GM19397 (cell line): ENCODE data around the gene EPAS1.

Source experiments
- ATAC-seq: cut with Tn5 transposase; IDR thresholded peaks from one replicate; pipeline ENCODE4 v1.9.1; 2021; ENCODE audit warnings: mild to moderate bottlenecking, moderate library complexity; ENCODE audit not compliant: unreplicated experiment

The EPAS1 gene

GRCh38 chr2:46296840-46297545 lies at the start of gene EPAS1:
Gene EPAS1, plus strand, starts transcription at chr2:46297407. Its CDS starts 505 bp downstream, at chr2:46297912.
- peak; percentile 90 for ATAC-seq

- ATAC-seq: no peak
Measured at GRCh38 chr2:46248171-46248570, 49.0 kb upstream of the EPAS1 start.

- ATAC-seq: no peak
Measured at GRCh38 chr2:46249654-46250053, 47.6 kb upstream of the EPAS1 start.

GRCh38 chr2:46252891-46253659 lies 44.1 kb upstream of the EPAS1 start:
- no peak for ATAC-seq

- no peak for ATAC-seq
Measured at GRCh38 chr2:46254474-46254873, 42.7 kb upstream of the EPAS1 start.

GRCh38 chr2:46256563-46257142 lies 40.6 kb upstream of the EPAS1 start:
- no peak for ATAC-seq

GRCh38 chr2:46257476-46257875 lies 39.7 kb upstream of the EPAS1 start:
- no peak for ATAC-seq

- no peak for ATAC-seq
Measured at GRCh38 chr2:46257980-46258379, 39.2 kb upstream of the EPAS1 start.

GRCh38 chr2:46258937-46259776 lies 38.0 kb upstream of the EPAS1 start:
- ATAC-seq: no peak

GRCh38 chr2:46259777-46260168 lies 37.4 kb upstream of the EPAS1 start:
- ATAC-seq: no peak

- ATAC-seq: no peak
Measured at GRCh38 chr2:46260305-46260704, 36.9 kb upstream of the EPAS1 start.

- ATAC-seq: no peak
Measured at GRCh38 chr2:46262248-46262938, 34.8 kb upstream of the EPAS1 start.

- no peak for ATAC-seq
Measured at GRCh38 chr2:46263347-46263746, 33.9 kb upstream of the EPAS1 start.

GRCh38 chr2:46264447-46264846 lies 32.8 kb upstream of the EPAS1 start:
- ATAC-seq: no peak

GRCh38 chr2:46266134-46266533 lies 31.1 kb upstream of the EPAS1 start:
- ATAC-seq: no peak

GRCh38 chr2:46267616-46268015 lies 29.6 kb upstream of the EPAS1 start:
- no peak for ATAC-seq

GRCh38 chr2:46268196-46268595 lies 29.0 kb upstream of the EPAS1 start:
- ATAC-seq: no peak

GRCh38 chr2:46269001-46269400 lies 28.2 kb upstream of the EPAS1 start:
- ATAC-seq: no peak

- no peak for ATAC-seq
Measured at GRCh38 chr2:46269544-46270273, 27.5 kb upstream of the EPAS1 start.

- ATAC-seq: no peak
Measured at GRCh38 chr2:46270384-46270783, 26.8 kb upstream of the EPAS1 start.
